ENCODE measurements around the gene AFAP1L2.

AFAP1L2 gene

GRCh38 chr10:114408968-114409444, 4.7 kb upstream of the AFAP1L2 start:
- no peak for TF ChIP-seq CTCF (IDR thresholded peaks at IDR 0.05)
- Histone ChIP-seq H3K4me3 (no peak overlapping the region), H3K27ac (no peak overlapping the region)
- no peak for DNase-seq (ENCODE audit: low spot score)

GRCh38 chr10:114408112-114408967, 4.0 kb upstream of the AFAP1L2 start:
- no peak for TF ChIP-seq CTCF (IDR thresholded peaks at IDR 0.05)
- DNase-seq (ENCODE audit: low spot score), result no peak
- H3K4me3 ChIP-seq, result no peak overlapping the region
- H3K27ac ChIP-seq, result no peak overlapping the region

- TF ChIP-seq CTCF (IDR thresholded peaks at IDR 0.05), result no peak
- Histone ChIP-seq H3K4me3 (no peak overlapping the region), H3K27ac (no peak overlapping the region)
- no peak for DNase-seq (ENCODE audit: low spot score)
Observed at GRCh38 chr10:114406455-114406854, 2.2 kb upstream of the AFAP1L2 start.

- no peak for DNase-seq (ENCODE audit: low spot score)
- Histone ChIP-seq H3K4me3 (peak overlapping the region; percentile 84), H3K27ac (peak overlapping the region in 1 of 2 donors; percentile 74)
- no peak for TF ChIP-seq CTCF (IDR thresholded peaks at IDR 0.05)
Observed at GRCh38 chr10:114405011-114405350, 679 bp upstream of the AFAP1L2 start.

- Histone ChIP-seq H3K4me3 (peak overlapping the region; percentile 84), H3K27ac (peak overlapping the region; percentile 33 to 74)
- no peak for DNase-seq (ENCODE audit: low spot score)
- no peak for TF ChIP-seq CTCF (IDR thresholded peaks at IDR 0.05)
Observed at GRCh38 chr10:114403541-114404161, 651 bp downstream of the AFAP1L2 start.

- peak overlapping the region; percentile 33 to 74 for H3K27ac ChIP-seq
- no peak for TF ChIP-seq CTCF (IDR thresholded peaks at IDR 0.05)
- H3K4me3 ChIP-seq, result peak overlapping the region; percentile 84
- DNase-seq (ENCODE audit: low spot score), result peak; percentile 73
Observed at GRCh38 chr10:114402871-114403540, 1.3 kb downstream of the AFAP1L2 start.
